Measurements from ENCODE around the gene AMZ2.
"Not testable (repeated sequence)": the region's sequence is repeated elsewhere in the genome, so short reads cannot be mapped to it uniquely, and the experiment has no call there.

AMZ2 gene, protein sequence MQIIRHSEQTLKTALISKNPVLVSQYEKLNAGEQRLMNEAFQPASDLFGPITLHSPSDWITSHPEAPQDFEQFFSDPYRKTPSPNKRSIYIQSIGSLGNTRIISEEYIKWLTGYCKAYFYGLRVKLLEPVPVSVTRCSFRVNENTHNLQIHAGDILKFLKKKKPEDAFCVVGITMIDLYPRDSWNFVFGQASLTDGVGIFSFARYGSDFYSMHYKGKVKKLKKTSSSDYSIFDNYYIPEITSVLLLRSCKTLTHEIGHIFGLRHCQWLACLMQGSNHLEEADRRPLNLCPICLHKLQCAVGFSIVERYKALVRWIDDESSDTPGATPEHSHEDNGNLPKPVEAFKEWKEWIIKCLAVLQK

DNA sequence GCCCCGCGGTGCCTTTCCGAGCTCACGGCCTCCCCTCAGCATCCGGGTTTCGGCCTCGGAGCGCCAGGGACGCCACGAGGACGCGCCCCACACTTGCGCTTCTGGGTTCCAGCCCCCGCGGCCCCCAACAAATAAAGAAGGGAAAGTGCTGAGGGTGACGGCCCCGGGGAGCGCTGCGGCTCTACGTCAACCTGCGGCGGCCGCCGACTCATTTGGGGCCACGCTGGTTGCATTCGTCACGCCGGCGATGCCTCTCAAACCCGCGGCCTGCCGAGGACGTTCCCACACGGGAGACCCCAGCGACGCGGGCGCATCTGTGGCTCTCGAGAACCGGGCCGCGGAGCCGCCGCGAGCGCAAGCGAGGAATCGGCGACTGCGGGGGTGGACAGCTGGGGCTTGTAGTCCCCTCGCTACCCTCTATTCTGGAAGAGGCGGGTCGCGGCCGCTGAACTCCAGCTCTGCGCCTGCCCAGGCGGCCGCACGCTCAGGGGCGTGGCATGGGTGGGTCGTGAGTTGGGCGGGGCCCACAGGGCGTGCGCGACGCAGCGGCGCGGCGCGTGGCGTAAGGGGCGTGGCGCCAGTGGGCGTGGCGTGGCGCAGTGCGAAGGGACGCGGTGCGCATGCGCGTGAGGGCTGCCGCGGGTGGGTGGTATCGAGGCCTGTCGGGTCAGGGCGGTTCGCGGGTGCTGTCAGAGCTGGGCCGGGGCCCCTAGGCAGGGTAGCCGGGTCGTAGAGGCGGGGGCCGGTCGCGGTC lies at the start of gene AMZ2:
Gene AMZ2, plus strand, starts transcription at position 599 of the 754 bp plus-strand sequence. CDS start 2,145 bp downstream, outside the sequence.
- DNase-seq = peak; percentile 96

DNA sequence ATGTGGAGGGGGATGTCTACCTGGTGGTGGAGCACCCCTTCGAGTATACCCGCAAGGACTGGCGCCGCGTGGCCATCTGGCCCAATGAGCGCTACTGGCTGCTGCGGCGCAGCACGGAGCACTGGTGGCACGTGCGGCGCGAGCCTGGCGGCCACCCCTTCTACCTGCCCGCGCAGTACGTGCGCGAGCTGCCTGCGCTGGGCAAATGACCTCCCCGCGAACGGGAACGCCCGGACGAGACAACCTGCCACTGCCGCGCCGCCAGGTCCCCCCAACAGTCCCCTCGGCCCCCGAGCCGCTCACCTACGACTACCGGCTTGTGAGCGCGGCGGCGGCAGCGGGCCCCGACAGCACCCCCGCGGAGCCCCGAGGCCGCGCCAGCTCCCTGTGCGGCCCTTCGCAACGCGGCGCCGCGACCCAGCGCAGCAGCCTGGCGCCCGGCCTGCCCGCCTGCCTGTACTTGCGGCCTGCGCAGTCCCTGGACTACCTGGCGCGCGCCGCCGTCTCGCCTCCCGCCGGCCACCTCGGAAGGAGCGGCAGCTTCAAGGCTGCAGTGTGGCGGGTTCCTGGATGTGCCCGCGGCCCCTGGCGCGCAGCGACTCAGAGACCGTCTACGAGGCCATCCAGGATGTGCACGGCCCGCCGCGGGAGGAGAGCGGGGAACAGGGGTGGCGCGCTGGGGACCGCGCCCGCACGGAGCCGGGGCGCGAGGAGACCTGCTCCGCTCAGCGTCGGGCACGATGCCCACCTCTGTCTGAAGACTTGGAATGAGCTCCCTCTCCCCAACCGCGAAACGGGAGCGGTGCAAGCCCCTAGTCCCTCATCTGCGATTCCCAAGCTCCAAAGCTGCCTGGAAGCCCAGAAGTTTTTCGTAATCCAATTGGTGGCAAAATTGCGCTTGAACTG lies 48.7 kb upstream of the AMZ2 start:
- DNase-seq = no peak

DNA sequence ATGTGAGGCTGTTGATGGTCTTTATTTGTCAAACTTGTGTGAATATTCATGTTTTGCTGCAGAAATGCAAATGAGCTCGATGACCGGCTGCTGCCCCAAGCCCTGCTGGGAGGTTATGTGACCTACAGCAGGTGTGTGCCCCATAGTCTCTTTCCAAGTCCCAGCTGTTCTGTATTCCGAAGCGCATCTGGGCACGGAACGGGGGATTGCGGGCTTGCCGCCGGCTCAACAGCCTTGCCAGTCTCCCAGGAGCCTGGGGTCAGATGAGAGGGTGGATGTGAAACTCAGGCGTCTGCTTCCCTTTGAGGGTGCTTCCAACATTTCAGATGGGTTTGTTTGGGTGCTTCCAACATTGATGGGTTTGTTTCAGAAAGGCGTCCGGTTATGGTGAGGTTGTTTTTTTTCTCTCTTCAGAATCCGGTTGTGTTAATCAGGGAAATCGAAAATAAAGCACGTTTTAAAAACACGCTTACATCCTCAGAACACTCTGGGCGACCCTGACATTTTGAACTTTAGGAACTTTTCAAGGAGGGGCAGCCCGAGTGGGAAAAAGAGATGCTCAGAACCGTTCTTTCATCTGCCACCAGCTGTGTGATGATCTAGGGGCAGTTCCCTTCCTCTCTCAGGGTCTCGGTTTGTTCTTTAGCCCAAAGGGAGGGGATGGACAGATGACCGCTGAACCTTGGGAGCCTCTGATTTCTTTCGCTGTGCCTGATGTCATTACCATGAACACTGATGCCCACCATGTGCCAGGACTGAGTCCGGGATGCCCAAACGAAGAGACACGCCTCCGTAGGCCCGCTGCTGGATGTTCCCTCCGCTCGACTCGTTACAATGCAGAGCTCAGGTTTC lies 47.8 kb upstream of the AMZ2 start:
- no peak for DNase-seq

DNA sequence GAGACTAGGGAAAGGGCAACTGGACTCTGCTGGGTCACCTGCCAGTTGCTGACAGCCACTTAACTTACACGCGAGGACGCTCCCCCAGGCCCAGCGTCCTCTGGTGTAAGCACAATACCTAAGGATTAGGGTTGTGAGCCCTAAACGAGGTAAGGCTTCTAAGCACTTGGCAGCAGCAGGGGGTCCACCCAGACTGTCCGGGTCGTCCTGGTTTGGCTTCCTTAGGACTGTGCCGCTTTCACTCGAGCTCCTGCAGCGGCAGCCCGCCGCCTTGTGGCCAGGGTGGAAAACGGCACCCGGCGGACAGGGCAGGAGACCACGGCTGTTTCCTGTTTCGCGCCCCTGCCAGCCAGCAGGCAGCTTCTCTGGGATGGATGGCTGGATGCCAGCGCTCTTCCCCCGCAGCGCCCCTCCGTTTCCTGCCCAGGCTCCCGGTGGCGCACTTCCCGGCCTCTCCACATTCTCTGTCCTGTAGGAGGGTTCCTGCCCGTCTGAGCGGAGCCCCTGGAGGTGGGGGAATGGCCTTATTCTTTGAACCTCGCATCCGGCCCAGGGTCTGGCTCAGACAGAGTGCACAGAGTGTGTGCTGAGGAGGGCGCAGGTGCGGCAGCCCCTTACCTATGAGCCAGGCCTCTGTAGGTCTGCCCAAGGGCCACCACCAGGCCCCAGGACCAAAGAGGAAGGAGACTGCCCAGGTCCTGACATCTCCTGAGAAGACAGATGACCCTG lies 47.0 kb upstream of the AMZ2 start:
- DNase-seq = peak; percentile 78

DNA sequence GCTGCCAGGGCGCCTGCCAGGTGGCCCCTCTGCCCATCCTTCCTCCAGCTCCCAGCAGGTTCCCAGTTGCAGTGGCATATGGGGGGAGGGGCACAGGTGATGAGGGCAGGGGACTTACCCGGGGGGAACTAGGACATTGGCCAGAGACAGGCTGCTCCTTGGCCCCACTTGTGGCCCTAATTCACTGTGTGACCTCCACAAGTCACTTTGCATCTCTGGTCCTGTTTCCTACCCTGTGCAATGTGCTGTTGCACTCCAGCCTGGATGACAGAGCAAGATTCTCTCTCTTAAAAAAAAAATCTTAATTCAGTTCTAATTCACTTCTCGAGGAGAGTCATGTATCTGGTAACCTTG lies 46.4 kb upstream of the AMZ2 start:
- not testable (repeated sequence) for DNase-seq

DNA sequence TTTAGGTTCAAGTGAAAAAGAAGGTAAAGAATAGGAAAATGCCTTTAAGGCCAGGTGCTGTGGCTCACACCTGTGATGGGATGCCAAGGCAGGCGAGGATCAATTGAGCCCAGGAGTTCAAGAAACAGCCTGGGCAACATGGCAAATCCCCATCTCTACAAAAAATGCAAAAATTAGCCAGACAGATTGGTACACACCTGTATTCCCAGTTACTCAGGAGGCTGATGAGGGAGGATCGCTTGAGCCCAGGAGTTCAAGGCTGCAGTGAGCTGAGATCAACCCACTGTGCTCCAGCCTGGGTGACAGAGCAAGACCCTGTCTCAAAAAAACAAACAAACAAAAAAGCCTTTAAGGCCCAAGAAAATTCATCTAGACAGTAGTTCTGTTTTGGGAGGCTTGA lies 45.5 kb upstream of the AMZ2 start:
- DNase-seq = not testable (repeated sequence)

DNA sequence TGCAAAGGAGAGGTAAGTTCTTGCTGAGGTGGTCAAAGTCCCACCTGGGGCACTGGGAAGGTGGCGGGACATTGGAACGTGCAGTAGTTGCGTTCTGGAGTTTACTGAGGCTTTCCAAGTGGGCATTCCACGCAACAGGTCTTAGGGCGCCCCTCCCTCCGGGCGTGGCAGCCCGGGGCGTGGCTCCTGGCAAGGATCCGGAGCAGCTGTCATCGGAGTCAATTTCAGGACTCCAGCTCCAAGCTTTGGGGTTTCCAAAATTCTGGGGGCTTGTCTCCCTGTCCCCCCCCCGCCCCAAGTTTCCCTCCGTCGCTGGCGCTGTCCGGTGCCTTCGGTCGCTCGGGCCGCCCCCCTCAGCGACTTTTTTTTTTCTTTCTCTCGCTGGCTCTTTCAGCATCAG lies 43.1 kb upstream of the AMZ2 start:
- no peak for DNase-seq

DNA sequence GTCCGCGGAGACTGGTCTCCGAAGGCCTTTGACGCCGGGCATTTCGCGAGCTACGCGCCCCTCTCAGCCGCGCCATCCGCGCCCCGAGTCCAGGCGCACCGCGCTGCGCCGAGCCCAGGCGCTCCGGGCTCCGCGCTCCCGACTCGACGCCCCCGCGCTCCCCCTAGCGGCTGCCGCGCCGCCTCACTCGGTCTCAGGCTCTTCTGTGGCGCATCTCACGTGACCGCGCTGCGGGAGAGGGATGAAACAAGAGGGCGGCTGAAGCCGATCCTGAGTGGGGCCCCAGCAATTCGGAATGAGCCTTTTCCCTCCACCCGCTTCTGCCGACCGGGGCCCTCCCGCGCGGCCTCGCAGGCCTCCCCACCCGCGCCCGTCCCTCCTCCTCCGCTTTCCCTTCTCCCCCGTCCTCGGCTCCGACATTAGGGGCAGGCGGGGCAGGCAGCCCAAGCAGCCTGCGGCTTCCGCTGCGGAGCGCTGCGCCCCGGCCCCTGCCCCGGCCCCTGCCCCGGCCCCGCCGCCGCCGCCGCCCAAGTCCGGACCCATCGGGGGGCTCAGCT lies 42.5 kb upstream of the AMZ2 start:
- peak; percentile 91 for DNase-seq

DNA sequence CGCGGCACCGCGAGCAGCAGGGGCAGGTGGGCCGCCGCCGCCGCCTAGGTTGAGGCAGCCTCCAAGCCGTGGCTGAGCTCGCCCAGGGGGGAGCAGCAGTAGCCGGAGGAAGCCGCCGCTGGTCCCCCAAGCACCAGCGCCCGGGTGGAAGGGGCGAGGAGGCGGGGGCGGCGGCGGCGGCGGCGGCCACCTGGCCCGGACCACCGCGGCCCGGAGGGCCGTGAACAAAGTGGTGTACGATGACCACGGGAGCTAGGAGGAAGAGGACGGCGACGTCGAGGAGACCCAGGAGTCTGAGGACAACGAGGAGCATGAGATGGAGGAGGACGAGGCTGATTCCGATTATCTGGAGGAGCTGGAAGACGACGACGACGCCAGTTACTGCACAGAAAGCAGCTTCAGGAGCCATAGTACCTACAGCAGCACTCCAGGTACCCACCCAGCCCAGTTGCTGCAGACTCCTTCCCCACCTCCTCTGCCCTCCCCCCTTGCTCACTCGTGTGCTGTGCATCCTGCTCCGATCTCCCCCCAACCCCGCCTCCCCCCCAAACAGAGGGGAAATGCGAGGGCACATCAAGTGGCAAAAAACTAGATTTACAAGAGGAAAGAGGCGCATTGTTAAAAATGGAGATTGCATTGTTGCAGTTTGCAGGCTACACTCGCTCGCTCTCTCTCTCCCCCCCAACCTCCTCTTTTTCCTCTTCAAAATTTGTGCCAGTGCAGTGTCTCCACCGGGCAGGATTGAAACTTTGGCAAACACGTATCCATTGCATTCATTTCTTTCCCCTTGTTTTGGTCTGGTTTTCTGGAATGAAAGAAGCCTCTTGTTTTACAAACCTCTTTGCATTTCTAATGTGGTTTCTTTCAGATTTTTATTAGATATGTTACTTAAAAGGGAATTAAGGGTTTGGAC lies 41.8 kb upstream of the AMZ2 start:
- peak; percentile 61 for DNase-seq

DNA sequence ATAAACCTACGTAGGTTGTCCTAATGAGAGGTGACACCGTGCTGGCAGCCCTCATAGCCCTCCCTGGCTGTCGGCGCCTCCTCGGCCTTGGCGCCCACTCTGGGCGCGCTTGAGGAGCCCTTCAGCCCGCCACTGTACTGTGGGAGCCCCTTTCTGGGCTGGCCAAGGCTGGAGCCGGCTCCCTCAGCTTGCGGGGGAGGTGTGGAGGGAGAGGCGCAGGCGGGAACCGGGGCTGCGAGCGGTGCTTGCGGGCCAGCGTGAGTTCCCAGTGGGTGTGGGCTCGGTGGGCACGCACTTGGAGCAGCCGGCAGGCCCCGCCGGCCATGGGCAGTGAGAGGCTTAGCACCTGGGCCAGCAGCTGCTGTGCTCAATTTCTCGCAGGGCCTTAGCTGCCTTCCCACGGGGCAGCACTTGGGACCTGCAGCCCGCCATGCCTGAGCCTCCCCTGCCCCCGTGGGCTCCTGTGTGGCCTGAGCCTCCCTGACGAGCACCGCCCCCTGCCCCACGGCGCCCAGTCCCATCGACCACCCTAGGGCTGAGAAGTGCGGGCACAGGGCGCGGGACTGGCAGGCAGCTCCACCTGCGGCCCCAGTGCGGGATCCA lies 40.1 kb upstream of the AMZ2 start:
- no peak for DNase-seq

DNA sequence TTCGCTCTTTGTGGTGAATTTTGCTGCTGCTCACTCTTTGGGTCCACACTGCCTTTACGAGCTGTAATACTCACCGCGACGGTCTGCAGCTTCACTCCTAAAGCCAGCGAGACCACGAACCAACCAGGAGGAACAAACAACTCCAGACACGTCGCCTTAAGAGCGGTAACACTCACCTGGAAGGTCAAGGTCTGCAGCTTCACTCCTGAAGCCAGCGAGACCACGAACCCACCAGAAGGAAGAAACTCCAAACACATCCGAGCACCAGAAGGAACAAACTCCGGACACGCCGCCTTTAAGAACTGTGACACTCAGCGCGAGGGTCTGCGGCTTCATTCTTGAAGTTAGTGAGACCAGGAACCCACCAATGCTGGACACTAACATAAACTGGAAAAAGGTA lies 39.2 kb upstream of the AMZ2 start:
- DNase-seq = not testable (repeated sequence)

DNA sequence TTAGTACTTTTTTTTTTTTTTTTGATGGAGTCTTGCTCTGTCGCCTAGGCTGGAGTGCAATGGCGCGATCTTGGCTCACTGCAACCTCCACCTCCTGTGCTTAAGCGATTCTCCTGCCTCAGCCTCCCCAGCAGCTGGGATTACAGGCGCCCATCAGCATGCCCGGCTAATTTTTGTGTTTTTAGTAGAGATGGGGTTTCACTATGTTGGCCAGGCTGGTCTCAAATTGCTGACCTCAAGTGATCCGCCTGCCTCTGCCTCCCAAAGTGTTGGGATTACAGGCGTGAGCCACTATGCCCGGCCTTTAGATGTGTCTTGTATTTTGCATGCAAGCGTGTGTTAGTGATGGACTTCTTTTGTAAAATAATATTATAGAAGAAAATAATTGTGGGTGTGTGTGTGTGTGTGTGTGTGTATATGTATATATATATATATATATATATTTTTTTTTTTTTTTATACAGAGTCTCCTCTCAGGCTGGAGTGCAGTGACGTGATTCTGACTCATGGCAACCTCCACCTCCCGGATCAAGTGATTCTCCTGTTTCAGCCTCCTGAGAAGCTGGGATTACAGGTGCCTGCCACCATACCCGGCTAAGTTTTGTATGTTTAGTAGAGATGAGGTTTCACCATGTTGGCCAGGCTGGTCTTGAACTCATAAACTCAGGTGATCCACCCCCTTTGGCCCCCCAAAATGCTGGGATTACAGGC lies 38.5 kb upstream of the AMZ2 start:
- DNase-seq = not testable (repeated sequence)

DNA sequence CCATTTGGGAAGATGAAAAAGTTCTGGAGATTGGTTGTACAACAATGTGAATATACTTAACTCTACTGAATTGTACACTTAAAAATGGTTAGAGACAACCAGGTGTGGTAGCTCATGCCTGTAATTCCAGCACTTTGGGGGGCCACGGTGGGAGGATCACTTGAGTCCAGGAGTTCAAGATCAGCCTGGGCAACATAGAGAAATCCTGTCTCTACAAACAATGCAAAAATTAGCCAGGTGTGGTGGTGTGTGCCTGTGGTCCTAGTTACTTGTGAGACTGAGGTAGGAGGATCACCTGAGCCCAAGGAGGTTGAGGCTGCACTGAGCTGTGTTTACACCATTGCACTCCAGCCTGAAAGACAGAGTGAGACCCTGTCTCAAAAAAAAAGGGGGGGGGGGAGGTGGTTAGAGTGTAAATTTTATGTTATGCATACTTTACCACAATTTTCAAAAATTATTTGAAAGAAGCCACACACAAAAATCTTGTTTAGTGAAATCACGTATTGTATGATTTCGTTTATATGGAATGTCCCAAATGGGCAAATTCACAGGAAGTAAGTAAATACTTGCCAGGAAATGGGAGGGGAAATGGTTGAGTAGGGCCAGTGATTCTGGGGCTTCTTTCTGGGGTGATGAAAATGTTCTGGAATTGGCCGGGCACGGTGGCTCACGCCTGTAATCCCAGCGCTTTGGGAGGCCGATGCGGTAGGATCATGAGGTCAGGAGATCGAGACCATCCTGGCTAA lies 37.1 kb upstream of the AMZ2 start:
- no peak for DNase-seq

DNA sequence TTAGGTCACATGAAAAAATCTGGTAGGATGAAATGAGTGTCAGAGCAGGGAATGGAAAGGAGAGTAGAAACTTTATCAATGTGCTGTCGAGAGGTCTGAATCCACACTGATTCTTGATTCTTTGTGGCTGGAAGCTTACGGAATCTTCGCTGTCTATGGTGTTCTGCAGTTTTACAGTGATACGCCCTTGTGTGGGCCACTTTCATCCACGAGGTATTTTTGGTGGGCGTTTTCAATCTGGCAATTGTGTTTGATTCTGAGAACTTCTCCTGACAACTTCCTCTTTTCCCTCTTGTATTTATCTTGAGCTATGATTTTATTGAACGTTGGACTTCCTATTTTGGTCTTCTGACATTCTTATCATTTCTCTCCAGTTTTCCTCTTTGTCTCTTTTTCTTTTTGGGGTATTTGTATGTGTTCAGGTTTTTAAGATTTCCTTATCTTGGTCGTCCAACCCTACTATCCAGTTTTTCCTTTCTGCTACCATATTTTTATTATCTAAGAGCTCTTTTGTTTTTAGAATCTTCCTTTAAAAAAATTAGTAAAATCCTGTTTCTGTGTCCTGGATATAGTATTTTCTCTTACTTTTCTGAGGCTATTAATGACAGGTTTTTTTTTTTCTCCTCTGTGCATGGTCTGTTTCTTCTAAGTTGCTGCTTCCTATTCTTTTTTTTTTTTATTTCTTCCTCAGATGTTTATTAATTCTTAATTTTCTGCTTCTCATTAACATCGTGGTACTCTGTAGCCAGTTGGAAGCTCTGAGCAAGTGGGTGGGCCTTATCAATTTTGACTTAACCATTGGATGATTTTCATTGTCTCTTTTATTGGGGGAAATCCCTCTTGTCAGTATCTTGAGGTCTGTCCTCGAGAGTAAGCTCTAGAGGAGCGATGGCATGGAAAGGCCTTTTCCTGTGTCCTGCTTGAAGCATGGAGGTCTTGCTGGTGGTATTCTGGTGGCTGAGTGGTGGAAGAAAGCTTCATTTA lies 34.1 kb upstream of the AMZ2 start:
- DNase-seq = not testable (repeated sequence)

DNA sequence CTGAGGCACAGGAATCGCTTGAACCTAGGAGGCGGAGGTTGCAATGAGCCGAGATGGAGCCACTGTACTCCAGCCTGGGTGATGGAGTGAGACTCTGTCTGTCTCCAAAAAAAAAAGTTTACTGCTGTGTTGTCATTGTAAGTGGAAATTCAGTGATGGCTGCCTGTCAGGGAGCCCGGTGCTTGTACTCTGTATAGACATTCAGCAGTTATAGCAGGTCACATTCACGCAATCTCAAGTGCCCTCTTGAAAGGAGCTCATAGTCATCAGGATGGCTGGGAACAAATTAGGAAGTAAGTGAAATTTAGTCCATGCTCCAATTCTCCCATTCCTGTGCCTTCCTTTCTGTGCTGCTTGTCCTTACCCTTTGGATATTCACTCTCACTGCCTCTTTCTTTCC lies 32.4 kb upstream of the AMZ2 start:
- DNase-seq = not testable (repeated sequence)

DNA sequence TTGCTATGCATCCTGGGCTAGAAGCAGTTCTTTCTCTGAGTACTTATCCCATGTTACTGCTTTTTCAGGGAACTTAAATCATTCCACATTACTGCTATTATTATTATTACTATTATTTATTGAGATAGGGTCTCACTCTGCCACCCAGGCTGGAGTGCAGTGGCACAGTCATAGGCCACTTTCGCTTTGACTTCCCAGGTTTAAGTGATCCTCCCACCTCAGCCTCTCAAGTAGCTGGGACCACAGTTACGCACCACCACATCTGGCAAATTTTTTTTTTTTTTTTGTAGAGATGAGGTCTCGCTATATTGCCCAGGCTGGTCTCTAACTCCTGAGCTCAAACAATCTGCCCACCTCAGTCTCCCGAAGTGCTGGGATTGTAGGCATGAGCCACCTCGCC lies 28.4 kb upstream of the AMZ2 start:
- DNase-seq = not testable (repeated sequence)

DNA sequence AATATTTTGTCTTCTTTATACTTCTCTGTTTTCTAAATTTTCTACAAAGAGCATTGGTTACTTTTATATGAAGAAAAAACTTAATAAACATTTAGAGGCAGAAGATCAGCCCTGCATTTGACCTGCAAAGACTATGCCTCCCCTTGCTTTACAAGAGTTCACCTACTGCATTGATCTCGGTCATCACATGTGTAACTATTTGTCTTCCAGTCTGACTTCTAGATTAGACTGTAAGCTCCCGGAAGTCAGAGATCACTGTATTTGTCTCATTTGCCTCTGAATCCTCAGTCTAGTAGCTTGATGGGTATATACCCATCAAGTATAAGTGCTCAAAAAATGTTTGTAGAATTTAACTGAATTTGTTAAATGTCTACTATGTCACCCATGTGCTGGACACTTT lies 27.7 kb upstream of the AMZ2 start:
- DNase-seq = not testable (repeated sequence)
